Epithelial cell of proximal tubule (primary cell): Measurements from ENCODE around the gene KLHL30. TPM values are rescaled to one million over a fixed set of nuclear protein-coding genes. Genes with fewer than 3 reads are reported as not detected.

Experiments used
- DNase-seq: peaks from one replicate; pipeline ENCODE4 v3.0.0-alpha.2; 2011; ENCODE audit warnings: low read depth
- H3K4me3 ChIP-seq: 2 replicates; pipeline ENCODE4 v1.5.1; 2011; ENCODE audit warnings: low read depth, mild to moderate bottlenecking, low read length
- CTCF ChIP-seq: conservative IDR thresholded peaks from 2 replicates; pipeline ENCODE4 v1.5.1; 2012; ENCODE audit warnings: low read depth, mild to moderate bottlenecking, low read length
- total RNA-seq: library from RNA; depleted of rRNA; stranded (reverse); fragments of >200 nt; gene quantifications from 2 replicates; pipeline ENCODE4 v1.2.3, GENCODE V29; 2015

KLHL30 gene
- total RNA-seq, 1 donor from 2014 or later: 1.7 TPM

- no peak for DNase-seq
- H3K4me3 ChIP-seq: no peak overlapping the region
- no peak for TF ChIP-seq CTCF
These were observed 33.6 kb upstream of the KLHL30 start for GRCh38 chr2:238104691-238105371.

- DNase-seq: no peak
- H3K4me3 ChIP-seq: no peak overlapping the region
- no peak for TF ChIP-seq CTCF
These were observed 32.7 kb upstream of the KLHL30 start for GRCh38 chr2:238105506-238106338.

GRCh38 chr2:238106339-238106697 is 32.1 kb upstream of the KLHL30 start:
- H3K4me3 ChIP-seq: no peak overlapping the region
- peak; percentile 18 for TF ChIP-seq CTCF
- DNase-seq: no peak

DNA sequence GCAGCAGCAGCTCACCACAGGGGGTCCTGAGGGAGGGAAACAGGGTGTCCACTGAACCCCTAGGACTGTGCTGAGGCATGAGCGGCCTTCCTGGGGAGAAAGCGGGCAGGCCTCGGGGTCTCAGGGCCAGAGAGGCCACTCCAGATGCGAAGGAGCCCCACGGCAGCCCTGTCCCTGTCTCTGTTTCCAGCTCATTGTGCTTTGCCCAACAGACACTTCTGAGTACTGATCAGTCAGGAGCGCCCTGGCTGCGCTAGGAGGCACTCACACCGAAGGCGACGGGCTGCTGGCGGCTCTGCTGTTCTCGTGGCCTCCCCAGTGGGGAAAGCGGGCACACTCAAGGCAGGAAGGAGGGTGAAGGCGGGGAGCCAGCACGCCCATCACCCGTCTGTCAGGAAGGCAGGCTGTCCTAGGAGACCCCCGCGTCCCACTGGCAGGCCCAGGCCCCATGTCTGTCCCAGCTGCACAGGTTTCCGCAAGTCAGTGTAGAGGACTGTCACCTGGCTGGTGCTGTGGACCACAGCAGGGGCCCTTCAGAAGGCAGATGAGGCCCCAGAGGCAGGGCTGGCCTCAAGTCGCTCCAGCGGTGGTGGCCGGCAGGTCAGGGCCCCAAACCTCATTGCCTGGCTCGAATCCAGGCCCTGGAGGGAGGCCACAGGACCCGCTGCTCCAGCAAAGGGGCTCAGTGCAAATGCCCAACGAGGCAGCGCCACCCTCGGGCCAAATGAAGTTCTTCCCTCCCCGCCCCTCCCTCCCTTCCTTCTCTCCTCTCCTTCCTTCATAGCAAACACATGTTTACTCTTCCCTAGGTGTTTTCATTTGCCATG is 31.6 kb upstream of the KLHL30 start:
- peak overlapping the region; percentile 52 for H3K4me3 ChIP-seq
- no peak for DNase-seq
- peak; percentile 54 for TF ChIP-seq CTCF

DNA sequence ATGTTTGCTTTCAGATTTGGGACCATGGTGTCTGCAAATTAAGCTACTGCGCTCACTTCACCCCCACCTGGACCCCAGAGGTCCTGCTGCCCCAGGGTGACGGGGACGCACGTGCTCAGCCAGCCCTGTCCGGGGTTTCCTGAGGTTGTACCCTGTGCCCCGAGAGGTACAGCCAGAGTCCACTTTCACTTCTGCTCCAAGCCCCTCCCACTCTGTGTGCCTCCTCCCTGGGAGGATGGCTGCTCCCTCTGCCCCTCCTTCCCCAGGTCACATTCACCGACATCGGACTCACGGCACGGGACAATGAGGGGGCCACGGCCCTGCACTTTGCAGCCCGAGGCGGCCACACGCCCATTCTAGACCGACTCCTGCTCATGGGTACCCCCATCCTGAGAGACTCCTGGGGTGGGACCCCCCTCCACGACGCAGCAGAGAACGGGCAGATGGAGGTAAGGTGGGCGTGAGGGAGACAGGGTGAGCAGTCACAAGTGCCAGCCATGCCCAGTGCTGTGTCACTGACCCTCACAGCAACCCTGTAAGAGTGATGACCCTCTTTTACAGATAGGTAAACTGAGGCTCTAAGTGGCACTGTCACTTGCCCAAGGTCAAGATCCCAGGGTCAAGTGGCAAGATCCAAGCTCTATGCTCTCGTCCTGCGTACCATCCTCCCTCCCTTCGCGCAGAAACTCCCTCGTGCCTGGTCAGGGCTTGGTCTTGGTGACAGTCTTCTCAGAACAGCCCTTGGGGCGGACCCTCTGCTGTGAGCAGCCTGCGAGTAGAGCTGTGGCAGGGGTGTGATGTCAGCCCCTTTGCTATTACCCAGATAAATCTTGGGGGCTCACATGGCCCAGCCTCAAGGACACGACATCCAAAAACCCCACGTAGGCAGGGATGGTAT is 30.7 kb upstream of the KLHL30 start:
- DNase-seq: no peak
- H3K4me3 ChIP-seq: peak overlapping the region; percentile 52
- no peak for TF ChIP-seq CTCF
